Kidney (tissue), 14 donors: ENCODE measurements around the gene GFAP. TPM values are rescaled to one million over a fixed set of nuclear protein-coding genes. Genes with fewer than 3 reads are reported as not detected.

Experiments used
- DNase-seq, 5 donors: peaks; one replicate each; pipeline ENCODE4 v3.0.0-alpha.2; 2013 to 2020
- FAIRE-seq: peaks from 2 replicates; lab custom pipeline; 2012; peaks lifted over from hg19 to GRCh38; lab: Jason Lieb, UNC
- H3K27ac ChIP-seq, 2 donors: one replicate each; pipeline ENCODE4 v1.7.0; 2013; ENCODE audit warnings: low read depth in 2 of 2, low read length in 2 of 2, inconsistent platforms in 1 of 2
- H3K27me3 ChIP-seq: one replicate; pipeline ENCODE4 v1.7.1; 2013; ENCODE audit warnings: low read length, inconsistent platforms; ENCODE audit not compliant: control insufficient read depth, insufficient read depth
- H3K36me3 ChIP-seq, 3 donors: one replicate each; pipeline versions ENCODE4 v1.7.0 to v1.7.1; 2013; ENCODE audit warnings: low read length in 3 of 3, control low read depth in 1 of 3, inconsistent platforms in 1 of 3; ENCODE audit not compliant: insufficient read depth in 3 of 3, control insufficient read depth in 2 of 3
- H3K4me1 ChIP-seq, 3 donors: one replicate each; pipeline versions ENCODE4 v1.7.0 to v1.7.1; 2013; ENCODE audit warnings: low read length in 3 of 3, inconsistent platforms in 1 of 3, low read depth in 1 of 3; ENCODE audit not compliant: control insufficient read depth in 2 of 3, insufficient read depth in 2 of 3
- H3K4me3 ChIP-seq, 3 donors: one replicate each; pipeline versions ENCODE4 v1.7.0 to v1.8.1; 2013; ENCODE audit warnings: low read length in 3 of 3, control low read depth in 1 of 3, inconsistent platforms in 1 of 3
- H3K9ac ChIP-seq, 3 donors: one replicate each; pipeline versions ENCODE4 v1.7.0 to v1.7.1; 2013; ENCODE audit warnings: low read length in 3 of 3, control low read depth in 1 of 3, inconsistent platforms in 1 of 3
- H3K9me3 ChIP-seq, 3 donors: one replicate each; pipeline versions ENCODE4 v1.7.0 to v1.7.1; 2013; ENCODE audit warnings: low read length in 3 of 3, control low read depth in 1 of 3, inconsistent platforms in 1 of 3; ENCODE audit not compliant: control insufficient read depth in 2 of 3, insufficient read depth in 1 of 3
- intact Hi-C: fragments of 100-400 bp; cut with DNase I; formaldehyde crosslinking; loops from one replicate; pipeline ENCODE4 v1.11.1; 2022
- polyA plus RNA-seq: library from polyadenylated mRNA; stranded (reverse); fragments of 350-450 nt; fragmentation: Illumina TruSeq; extraction: RNeasy Lipid Tissue Mini Kit (QIAGEN cat#74804); gene quantifications from one replicate; pipeline ENCODE4 v1.2.3, GENCODE V29; 2014; ENCODE audit warnings: low read depth, low replicate concordance; ENCODE audit not compliant: insufficient read depth
- total RNA-seq: library from RNA; stranded (reverse); fragmentation: NEBNext Ultra II Directional; extraction: Animal tissue kit (Norgen Biotek cat#: 25700); gene quantifications from one replicate; pipeline ENCODE4 v1.2.1, GENCODE V29; 2021
- TF ChIP-seq, protein P1 (sequence below): IDR thresholded peaks from 3 replicates; pipeline ENCODE4 v1.5.1; 2012; ENCODE audit warnings: mild to moderate bottlenecking, moderate library complexity, borderline replicate concordance; ENCODE audit not compliant: insufficient read depth; ENCODE audit errors: extremely low read depth
- donor health status: control.
- donor health status: control.
- donor health status: control.
- donor health status: control.
- donor health status: control.
- donor health status: DM: yes; HTN: yes; CAD: no.
- donor health status: Normal renal cell carcinoma (clear cell type).

Gene GFAP
- total and polyA plus RNA-seq, 2 donors from 2014 or later: 1.4 to 2.3 TPM

DNA sequence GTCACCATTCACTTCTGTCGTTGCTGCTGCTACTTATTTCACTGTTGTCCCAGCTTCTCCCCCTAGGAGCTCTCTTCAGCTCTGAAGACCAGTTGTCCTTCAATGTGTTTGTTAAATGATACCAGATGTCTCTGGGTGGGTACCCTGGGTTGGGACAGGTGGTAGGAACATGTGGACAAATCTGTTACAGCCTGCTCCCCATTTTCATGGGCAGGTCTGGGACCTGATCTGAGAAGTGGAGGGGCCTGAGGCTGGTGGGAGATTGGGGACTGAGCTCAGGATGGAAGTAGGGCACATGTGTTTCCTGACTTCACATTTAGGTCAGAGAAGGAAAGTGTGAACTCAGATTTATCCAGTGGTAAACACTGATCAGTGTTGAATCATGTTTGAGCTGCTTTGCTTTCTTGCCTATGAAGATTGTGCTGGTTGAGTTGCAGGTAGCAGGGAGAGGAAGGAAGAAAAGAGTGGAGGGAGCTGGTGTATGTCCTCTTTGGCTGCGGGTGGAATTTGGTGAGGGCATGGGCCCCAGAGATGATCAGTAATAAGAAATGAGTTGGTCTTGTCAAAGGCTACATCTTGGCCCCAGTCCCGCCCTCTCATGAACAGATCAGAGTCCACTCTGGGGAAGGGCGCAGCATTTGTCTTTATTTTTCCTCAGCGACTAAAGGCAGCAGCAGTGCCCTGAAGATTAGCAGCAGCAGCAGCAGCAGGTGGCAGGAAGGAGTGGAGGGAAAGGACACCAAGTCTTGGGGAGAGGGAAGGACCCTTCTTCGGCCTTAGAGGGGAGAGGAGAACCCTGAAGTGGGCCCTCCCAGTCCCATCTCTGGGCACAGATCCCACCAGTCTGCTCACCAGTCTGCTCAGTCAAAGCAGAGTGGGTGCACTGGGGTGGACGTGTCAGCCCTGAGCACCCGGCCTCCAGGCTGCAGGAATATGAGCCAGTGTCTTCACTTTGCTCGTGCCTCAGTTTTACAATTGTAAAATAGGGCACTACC lies 10.0 kb downstream of the GFAP start:
- Histone ChIP-seq H3K4me1 (peaks cover 0 to 13% (median 0%) of the 10 kb centered on the region in 3 donors), H3K9ac (no peak overlapping the region), H3K9me3 (no peaks in the 10 kb centered on the region), H3K27me3 (no peaks in the 10 kb centered on the region), H3K36me3 (peaks cover 0 to 2% (median 0%) of the 10 kb centered on the region in 3 donors), H3K27ac (no peak overlapping the region), H3K4me3 (no peak overlapping the region)
- TF ChIP-seq, protein P1, sequence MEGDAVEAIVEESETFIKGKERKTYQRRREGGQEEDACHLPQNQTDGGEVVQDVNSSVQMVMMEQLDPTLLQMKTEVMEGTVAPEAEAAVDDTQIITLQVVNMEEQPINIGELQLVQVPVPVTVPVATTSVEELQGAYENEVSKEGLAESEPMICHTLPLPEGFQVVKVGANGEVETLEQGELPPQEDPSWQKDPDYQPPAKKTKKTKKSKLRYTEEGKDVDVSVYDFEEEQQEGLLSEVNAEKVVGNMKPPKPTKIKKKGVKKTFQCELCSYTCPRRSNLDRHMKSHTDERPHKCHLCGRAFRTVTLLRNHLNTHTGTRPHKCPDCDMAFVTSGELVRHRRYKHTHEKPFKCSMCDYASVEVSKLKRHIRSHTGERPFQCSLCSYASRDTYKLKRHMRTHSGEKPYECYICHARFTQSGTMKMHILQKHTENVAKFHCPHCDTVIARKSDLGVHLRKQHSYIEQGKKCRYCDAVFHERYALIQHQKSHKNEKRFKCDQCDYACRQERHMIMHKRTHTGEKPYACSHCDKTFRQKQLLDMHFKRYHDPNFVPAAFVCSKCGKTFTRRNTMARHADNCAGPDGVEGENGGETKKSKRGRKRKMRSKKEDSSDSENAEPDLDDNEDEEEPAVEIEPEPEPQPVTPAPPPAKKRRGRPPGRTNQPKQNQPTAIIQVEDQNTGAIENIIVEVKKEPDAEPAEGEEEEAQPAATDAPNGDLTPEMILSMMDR: no peak
- FAIRE-seq (no peak), DNase-seq (no peak)
- intact Hi-C loops: no loop called here

DNA sequence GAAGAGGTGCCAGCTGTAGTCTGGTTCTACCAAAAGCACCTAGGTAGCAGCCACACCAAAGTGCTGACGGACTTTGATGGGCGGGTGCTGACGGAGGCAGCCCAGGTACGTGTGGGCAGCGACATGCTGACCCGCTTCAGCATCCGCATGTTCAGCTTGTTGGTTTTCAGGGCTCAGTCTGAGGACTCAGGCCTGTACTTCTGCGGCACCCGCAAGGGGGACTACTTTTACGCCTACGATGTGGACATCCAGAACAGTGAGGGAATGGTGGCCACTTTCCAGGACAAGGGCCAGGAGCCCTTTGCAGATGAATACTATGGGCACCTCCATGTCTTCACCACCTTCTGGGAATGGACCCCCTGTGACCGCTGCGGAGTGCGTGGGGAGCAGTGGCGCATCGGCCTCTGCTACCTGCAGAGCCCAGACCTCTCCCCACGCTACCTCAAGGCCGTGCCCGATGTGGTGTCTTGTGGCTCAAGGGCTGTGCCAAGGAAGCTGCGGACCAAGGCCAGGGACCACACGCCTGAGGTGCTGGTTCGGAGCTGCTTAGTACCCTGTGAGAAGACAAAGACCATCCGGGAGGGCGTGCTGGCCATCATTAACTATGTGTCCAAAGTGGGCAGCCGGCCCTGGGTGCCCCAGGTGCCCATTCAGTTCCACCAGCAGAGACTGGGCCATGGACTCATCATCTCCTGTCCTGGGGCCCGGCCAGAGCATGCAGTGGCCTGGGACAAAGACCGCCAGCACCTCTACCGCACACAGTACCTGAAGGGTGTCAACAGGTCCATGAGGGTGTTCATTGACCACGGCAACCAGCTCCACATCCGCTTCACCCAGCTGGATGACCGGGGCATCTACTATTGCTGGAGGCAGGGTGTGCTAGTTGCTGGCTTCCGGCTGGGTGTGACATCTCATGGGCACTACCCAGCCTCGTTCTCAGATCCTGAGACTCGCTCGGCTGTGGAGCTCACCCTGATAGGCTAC lies 11.0 kb downstream of the GFAP start:
- TF ChIP-seq, protein P1: no peak
- Histone ChIP-seq H3K27ac (no peak overlapping the region), H3K9me3 (no peaks in the 10 kb centered on the region), H3K27me3 (no peaks in the 10 kb centered on the region), H3K36me3 (peaks cover 0 to 2% (median 0%) of the 10 kb centered on the region in 3 donors), H3K4me3 (no peak overlapping the region), H3K9ac (no peak overlapping the region), H3K4me1 (peaks cover 0 to 19% (median 2%) of the 10 kb centered on the region in 3 donors)
- no peak for DNase-seq
- intact Hi-C loops: no loop called here
- FAIRE-seq: no peak

DNA sequence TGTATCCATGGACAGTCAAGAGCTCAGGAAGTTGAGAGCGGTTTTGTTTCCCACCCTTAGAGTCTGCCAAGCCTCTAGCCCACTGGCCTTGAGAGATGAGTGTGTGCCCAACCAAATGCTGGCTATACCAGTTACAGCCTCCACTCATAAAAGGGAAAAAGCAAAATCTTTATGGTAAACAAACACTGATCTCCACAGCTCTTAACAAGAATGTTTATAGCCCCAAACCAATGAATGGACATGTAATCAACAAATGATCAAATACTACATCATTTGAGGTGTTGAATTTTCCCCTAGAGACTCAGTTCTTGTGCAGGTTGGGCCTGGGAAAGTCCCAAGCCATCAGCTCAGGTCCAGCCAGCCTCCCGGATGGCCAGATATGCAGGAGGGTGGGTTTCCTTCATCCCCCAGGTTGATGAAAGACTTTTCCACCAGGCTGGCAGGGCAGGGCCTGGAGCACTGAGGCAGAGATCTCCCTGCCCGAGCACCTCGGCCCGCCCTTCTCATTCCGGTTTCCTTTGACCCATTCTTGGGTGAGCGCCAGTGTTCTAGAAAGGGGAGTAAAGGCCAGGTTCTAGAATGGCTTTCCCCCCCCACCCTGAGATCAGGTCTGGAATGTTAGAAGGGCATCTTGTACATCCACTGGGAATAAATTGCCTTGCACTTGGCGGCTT lies 12.2 kb downstream of the GFAP start:
- Histone ChIP-seq H3K4me1 (peaks cover 0 to 19% (median 6%) of the 10 kb centered on the region in 3 donors), H3K36me3 (peaks cover 0 to 2% (median 0%) of the 10 kb centered on the region in 3 donors), H3K27me3 (no peaks in the 10 kb centered on the region), H3K9ac (no peak overlapping the region), H3K4me3 (no peak overlapping the region), H3K27ac (no peak overlapping the region), H3K9me3 (no peaks in the 10 kb centered on the region)
- DNase-seq (no peak), FAIRE-seq (no peak)
- TF ChIP-seq, protein P1: no peak
- intact Hi-C loops: no loop called here
